IPS-18a (cell line): ENCODE results near the gene CPS1.

Experiments used
- H3K27ac ChIP-seq: one replicate; pipeline ENCODE4 v1.5.1; 2013; ENCODE audit warnings: low read length
- H3K27me3 ChIP-seq: one replicate; pipeline ENCODE4 v1.6.1; 2013; ENCODE audit warnings: mild to moderate bottlenecking, low read length; ENCODE audit not compliant: control insufficient read depth, insufficient read depth
- H3K36me3 ChIP-seq: one replicate; pipeline ENCODE4 v1.6.1; 2013; ENCODE audit warnings: low read depth, low read length; ENCODE audit not compliant: control insufficient read depth
- H3K4me1 ChIP-seq: one replicate; pipeline ENCODE4 v1.6.1; 2013; ENCODE audit warnings: low read depth, low read length; ENCODE audit not compliant: control insufficient read depth
- H3K4me3 ChIP-seq: one replicate; pipeline ENCODE4 v1.5.1; 2013; ENCODE audit warnings: low read length
- H3K9ac ChIP-seq: one replicate; pipeline ENCODE4 v1.6.1; 2013; ENCODE audit warnings: mild to moderate bottlenecking, low read length, moderate library complexity
- H3K9me3 ChIP-seq: one replicate; pipeline ENCODE4 v1.6.1; 2013; ENCODE audit warnings: low read depth, low read length; ENCODE audit not compliant: control insufficient read depth

Gene CPS1

GRCh38 chr2:210548878-210549384 lies 7.5 kb upstream of the CPS1 start:
- no peaks in the 10 kb centered on the region for H3K4me1 ChIP-seq
- H3K4me3 ChIP-seq: no peak overlapping the region
- H3K9ac ChIP-seq: no peak overlapping the region
- H3K27ac ChIP-seq: no peak overlapping the region
- no peaks in the 10 kb centered on the region for H3K36me3 ChIP-seq
- no peaks in the 10 kb centered on the region for H3K27me3 ChIP-seq
- H3K9me3 ChIP-seq: no peaks in the 10 kb centered on the region

DNA sequence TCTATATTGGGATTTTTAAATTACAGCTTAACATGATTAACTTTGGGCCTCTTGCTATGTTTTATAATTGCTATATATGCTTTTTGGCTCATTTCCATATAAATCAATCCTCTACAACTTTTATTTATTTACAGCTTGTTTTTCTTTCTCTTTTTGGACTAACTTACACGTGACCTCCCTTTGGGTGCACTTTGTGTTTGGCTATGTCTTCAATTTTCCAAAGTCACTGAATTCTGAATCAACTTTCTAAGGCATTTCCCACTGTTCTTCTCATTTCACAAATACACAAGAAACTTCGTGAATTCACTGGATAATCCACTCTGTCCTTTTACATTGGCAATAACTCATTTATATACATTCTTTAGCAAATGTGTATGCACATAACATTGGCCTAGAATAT lies 5.4 kb upstream of the CPS1 start:
- Histone ChIP-seq H3K36me3 (no peaks in the 10 kb centered on the region), H3K4me1 (no peaks in the 10 kb centered on the region), H3K9me3 (no peaks in the 10 kb centered on the region), H3K27me3 (no peaks in the 10 kb centered on the region), H3K4me3 (no peak overlapping the region), H3K9ac (no peak overlapping the region), H3K27ac (no peak overlapping the region)

- Histone ChIP-seq H3K27me3 (no peaks in the 10 kb centered on the region), H3K9me3 (no peaks in the 10 kb centered on the region), H3K4me1 (peaks cover 17% of the 10 kb centered on the region), H3K4me3 (no peak overlapping the region), H3K9ac (no peak overlapping the region), H3K36me3 (no peaks in the 10 kb centered on the region), H3K27ac (no peak overlapping the region)
Measured at GRCh38 chr2:210553373-210553772, 3.0 kb upstream of the CPS1 start.

DNA sequence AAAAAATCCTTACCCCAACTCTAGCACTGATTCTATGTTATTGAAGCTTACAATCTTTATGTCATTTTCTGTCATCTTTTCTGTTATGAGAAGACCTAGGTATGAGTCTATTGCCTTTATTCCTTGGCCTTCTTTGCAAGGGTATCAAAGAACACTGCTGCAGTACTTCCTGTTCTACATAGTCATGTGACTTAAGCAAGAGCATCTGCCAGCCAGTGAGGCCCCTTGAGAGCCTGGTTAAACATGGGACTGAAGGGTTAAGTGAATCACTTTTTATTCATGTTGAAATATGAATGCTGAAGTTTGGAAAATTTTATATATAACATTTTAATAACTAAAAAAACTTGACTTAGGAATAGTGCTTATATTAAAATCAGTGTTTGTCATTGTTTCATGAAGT lies 844 bp upstream of the CPS1 start:
- Histone ChIP-seq H3K4me3 (no peak overlapping the region), H3K27me3 (no peaks in the 10 kb centered on the region), H3K9ac (no peak overlapping the region), H3K9me3 (no peaks in the 10 kb centered on the region), H3K4me1 (peaks cover 17% of the 10 kb centered on the region), H3K36me3 (no peaks in the 10 kb centered on the region), H3K27ac (no peak overlapping the region)

GRCh38 chr2:210557721-210558120 lies 1.3 kb downstream of the CPS1 start:
- H3K9me3 ChIP-seq: no peaks in the 10 kb centered on the region
- H3K36me3 ChIP-seq: no peaks in the 10 kb centered on the region
- H3K27me3 ChIP-seq: no peaks in the 10 kb centered on the region
- peaks cover 17% of the 10 kb centered on the region for H3K4me1 ChIP-seq
- no peak overlapping the region for H3K4me3 ChIP-seq
- H3K9ac ChIP-seq: no peak overlapping the region
- H3K27ac ChIP-seq: no peak overlapping the region

- Histone ChIP-seq H3K36me3 (no peaks in the 10 kb centered on the region), H3K27me3 (no peaks in the 10 kb centered on the region), H3K9ac (no peak overlapping the region), H3K4me3 (no peak overlapping the region), H3K27ac (no peak overlapping the region), H3K9me3 (no peaks in the 10 kb centered on the region), H3K4me1 (peaks cover 17% of the 10 kb centered on the region)
Measured at GRCh38 chr2:210558708-210559107, 2.3 kb downstream of the CPS1 start.

DNA sequence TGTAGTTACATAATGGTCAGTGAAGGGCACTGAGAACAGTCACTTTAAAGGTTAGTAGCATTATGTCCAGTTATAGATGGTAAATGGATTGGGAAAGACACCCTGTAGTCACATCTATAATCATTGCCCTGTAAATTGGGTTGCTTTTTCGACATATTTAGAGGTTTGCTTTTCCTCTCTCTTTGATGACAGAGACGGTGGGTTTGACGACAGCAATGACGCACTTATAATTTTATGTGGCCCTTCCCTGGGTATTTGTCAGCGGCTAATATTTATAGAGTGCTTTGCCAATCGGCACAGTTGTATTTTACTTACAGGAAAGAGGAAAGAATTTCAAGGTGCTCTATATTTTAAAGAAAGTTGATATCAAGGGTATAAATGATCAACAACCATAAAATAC lies 2.8 kb downstream of the CPS1 start:
- Histone ChIP-seq H3K27ac (no peak overlapping the region), H3K9me3 (no peaks in the 10 kb centered on the region), H3K4me3 (no peak overlapping the region), H3K4me1 (peaks cover 17% of the 10 kb centered on the region), H3K9ac (no peak overlapping the region), H3K36me3 (no peaks in the 10 kb centered on the region), H3K27me3 (no peaks in the 10 kb centered on the region)

DNA sequence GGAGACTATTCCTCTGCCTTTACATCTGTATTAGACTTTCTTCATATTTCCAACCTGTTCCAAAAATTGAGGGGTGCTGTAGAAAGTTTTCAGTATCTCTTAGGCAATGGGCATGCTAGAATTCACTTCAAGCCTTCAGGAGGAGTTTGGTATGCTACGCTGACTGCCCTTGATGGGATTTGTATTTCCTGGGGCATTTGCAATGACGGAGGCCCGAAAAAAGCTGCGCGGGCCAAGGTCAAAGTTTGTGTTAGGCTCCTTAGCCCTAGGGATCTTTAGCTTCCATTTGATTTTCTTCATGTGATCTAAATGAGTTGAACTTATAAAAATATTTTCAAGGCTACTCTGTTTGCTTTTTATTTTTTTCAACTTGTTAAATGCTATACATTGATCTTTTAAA lies 5.1 kb downstream of the CPS1 start:
- no peak overlapping the region for H3K4me3 ChIP-seq
- no peaks in the 10 kb centered on the region for H3K27me3 ChIP-seq
- no peak overlapping the region for H3K9ac ChIP-seq
- H3K9me3 ChIP-seq: no peaks in the 10 kb centered on the region
- no peak overlapping the region for H3K27ac ChIP-seq
- peaks cover 17% of the 10 kb centered on the region for H3K4me1 ChIP-seq
- H3K36me3 ChIP-seq: no peaks in the 10 kb centered on the region

GRCh38 chr2:210562091-210562490 lies 5.7 kb downstream of the CPS1 start:
- no peak overlapping the region for H3K27ac ChIP-seq
- H3K4me3 ChIP-seq: no peak overlapping the region
- no peak overlapping the region for H3K9ac ChIP-seq
- H3K9me3 ChIP-seq: no peaks in the 10 kb centered on the region
- H3K36me3 ChIP-seq: no peaks in the 10 kb centered on the region
- H3K4me1 ChIP-seq: peaks cover 13% of the 10 kb centered on the region
- H3K27me3 ChIP-seq: no peaks in the 10 kb centered on the region

DNA sequence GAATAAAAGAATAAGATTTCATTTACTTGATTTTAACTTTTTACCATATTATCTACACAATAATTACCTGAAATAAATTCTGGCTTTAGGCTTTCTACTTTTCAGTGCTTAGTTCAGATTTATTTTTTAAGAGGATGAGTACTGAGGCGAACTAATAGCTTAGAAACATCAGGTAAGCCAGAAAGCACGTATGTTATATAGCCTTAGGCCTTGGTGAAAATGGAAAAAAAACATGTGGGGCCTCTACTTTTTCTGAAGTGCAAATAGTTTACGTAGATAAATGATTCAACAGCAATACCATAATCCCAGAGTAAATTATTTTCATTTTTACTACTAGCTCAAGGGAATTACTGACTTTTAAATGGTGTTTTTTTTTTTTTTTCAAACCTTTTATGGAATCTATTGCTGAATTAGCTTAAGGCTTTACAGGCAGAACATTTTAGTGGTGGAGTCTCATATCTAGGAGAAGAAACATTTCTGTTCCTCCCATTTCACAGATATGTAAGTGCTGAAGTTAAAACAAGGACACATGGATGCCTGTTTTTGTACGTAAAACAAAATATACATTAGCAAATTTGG lies 6.2 kb downstream of the CPS1 start:
- Histone ChIP-seq H3K9me3 (no peaks in the 10 kb centered on the region), H3K27ac (no peak overlapping the region), H3K36me3 (no peaks in the 10 kb centered on the region), H3K9ac (no peak overlapping the region), H3K4me1 (peaks cover 8% of the 10 kb centered on the region), H3K27me3 (no peaks in the 10 kb centered on the region), H3K4me3 (no peak overlapping the region)

DNA sequence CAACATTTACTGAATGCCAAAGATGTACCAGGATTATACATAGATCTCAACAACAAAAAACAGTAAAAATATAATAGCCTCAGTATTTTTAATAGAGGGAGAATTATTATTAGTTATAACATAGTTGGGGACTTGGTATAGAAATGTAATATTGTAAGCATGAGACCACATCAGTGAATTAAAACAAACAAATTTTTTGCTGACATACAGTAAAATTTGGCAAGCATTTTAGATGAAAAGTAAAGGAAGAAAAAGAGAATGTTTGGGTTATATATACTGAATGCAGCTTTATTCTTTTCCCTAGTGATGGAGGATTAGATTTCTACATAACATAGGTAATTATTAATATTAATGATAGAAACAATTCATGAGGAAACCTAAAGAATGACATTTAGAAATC lies 10.9 kb downstream of the CPS1 start:
- H3K36me3 ChIP-seq: no peaks in the 10 kb centered on the region
- H3K9ac ChIP-seq: no peak overlapping the region
- H3K4me3 ChIP-seq: no peak overlapping the region
- no peaks in the 10 kb centered on the region for H3K27me3 ChIP-seq
- H3K9me3 ChIP-seq: no peaks in the 10 kb centered on the region
- no peak overlapping the region for H3K27ac ChIP-seq
- H3K4me1 ChIP-seq: no peaks in the 10 kb centered on the region

DNA sequence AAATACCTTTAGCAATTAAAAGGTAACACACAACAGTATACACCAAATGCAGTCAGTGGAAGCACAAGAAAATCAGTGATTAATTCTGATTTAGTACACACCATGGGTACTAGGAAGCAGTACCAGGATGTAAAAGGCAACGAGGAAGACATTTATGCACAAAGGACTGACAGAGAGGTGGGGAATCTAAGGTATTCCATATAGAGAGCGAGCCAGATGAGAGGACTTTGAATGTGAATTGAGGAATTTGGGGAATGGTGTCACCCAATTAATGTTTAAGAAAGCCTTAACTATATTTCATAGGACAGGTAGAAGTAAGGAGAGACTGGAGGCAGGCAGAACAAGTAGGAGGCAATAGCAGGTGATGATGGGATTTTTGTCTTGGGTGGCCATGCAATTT lies 11.7 kb downstream of the CPS1 start:
- Histone ChIP-seq H3K9me3 (no peaks in the 10 kb centered on the region), H3K36me3 (no peaks in the 10 kb centered on the region), H3K27ac (no peak overlapping the region), H3K27me3 (no peaks in the 10 kb centered on the region), H3K4me1 (no peaks in the 10 kb centered on the region), H3K4me3 (no peak overlapping the region), H3K9ac (no peak overlapping the region)
